ENCODE measurements around the gene GUCD1. TPM values are rescaled to one million over a fixed set of nuclear protein-coding genes. Genes with fewer than 3 reads are reported as not detected.

The GUCD1 gene
- total and polyA plus RNA-seq, 2 experiments from 2014 or later = 37.2 to 125 TPM

GRCh38 chr22:24567668-24568067 is 12.7 kb upstream of the GUCD1 start:
- Histone ChIP-seq H3K79me2 (ENCODE audit: insufficient read depth) (peaks cover 77% of the 10 kb centered on the region), H3K9ac (no peak overlapping the region), H3K36me3 (ENCODE audit: low read depth) (peaks cover 17% of the 10 kb centered on the region; the same call in 1 of the 2 replicates), H3K4me2 (ENCODE audit: unreplicated experiment) (no peak overlapping the region), H3K27me3 (replicated peaks; ENCODE audit: insufficient read depth) (no peaks in the 10 kb centered on the region), H3K27ac (no peak overlapping the region), H3F3A (ENCODE audit: insufficient read depth) (peaks cover under 1% of the 10 kb centered on the region; the same call in 1 of the 2 replicates), H3K9me3 (ENCODE audit: low read depth) (no peaks in the 10 kb centered on the region), H4K20me1 (ENCODE audit: insufficient read depth) (0 out of 2 replicates have a peak, but pooled peaks cover 9% of the 10 kb centered on the region), H3K9me2 (ENCODE audit: insufficient read depth) (no peaks in the 10 kb centered on the region), H3K4me3 (no peak overlapping the region), H2AFZ (no peak overlapping the region), H3K4me1 (ENCODE audit: insufficient read depth) (no peaks in the 10 kb centered on the region)
- in situ Hi-C loops (cut with MboI) = no loop called here
- 81 to 86% methylated on average over 10 of the region's 10 CpGs for WGBS, 2 experiments (ENCODE audit: low coverage in 1 of 2, low lambda C conversion rate in 2 of 2, missing lambda C conversion rate in 2 of 2)
- TF ChIP-seq EZH2 (IDR thresholded peaks at IDR 0.05; ENCODE audit: insufficient read depth, poor library complexity, severe bottlenecking) = no peak
- no peak for TF ChIP-seq EZH2phosphoT487 (IDR thresholded peaks at IDR 0.05; ENCODE audit: insufficient read depth, low read depth)
- no peak for DNase-seq

DNA sequence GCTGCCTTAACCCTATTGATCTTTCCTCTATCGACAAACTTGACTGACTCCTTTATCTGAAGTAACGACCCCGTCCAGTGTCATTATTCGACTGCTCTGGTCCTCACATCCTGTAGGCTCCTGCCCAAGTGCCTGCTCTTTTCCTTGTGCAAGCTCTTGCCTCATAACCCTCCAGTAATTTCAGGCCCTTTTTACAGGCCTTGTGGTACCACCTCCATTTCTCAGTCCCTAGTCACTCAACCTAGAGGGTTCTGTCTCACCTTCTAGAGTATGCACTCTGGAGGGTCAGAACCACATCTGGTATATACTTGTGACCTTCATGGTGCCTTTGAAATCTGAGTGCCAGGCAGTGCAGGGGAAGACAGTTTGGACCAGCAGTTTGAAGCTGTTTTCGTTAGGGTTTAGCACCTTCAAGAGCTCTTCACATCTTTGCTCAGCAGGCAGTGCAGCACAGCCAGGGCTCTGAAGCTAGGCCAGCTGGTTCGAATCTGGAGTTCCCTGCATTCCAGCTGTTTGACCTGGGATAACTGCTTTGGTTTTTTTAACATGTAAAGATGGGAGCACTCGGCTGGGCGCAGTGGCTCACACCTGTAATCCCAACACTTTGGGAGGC is 12.1 kb upstream of the GUCD1 start:
- H3K4me2 ChIP-seq (ENCODE audit: unreplicated experiment) = no peak overlapping the region
- H3K4me3 ChIP-seq = no peak overlapping the region
- H4K20me1 ChIP-seq (ENCODE audit: insufficient read depth) = 0 out of 2 replicates have a peak, but pooled peaks cover 9% of the 10 kb centered on the region
- H3K27me3 ChIP-seq (replicated peaks; ENCODE audit: insufficient read depth) = no peaks in the 10 kb centered on the region
- TF ChIP-seq EZH2phosphoT487 (IDR thresholded peaks at IDR 0.05; ENCODE audit: insufficient read depth, low read depth) (no peak), EZH2 (IDR thresholded peaks at IDR 0.05; ENCODE audit: insufficient read depth, poor library complexity, severe bottlenecking) (no peak)
- H3K79me2 ChIP-seq (ENCODE audit: insufficient read depth) = peaks cover 84% of the 10 kb centered on the region
- no peaks in the 10 kb centered on the region for H3K4me1 ChIP-seq (ENCODE audit: insufficient read depth)
- H3K9me3 ChIP-seq (ENCODE audit: low read depth) = no peaks in the 10 kb centered on the region
- H3F3A ChIP-seq (ENCODE audit: insufficient read depth) = peaks cover 4% of the 10 kb centered on the region; the same call in 1 of the 2 replicates
- H3K9ac ChIP-seq = no peak overlapping the region
- in situ Hi-C loops (cut with MboI) = no loop called here
- WGBS, 2 experiments (ENCODE audit: low coverage in 1 of 2, low lambda C conversion rate in 2 of 2, missing lambda C conversion rate in 2 of 2) = 66 to 69% methylated on average over 8 of the region's 8 CpGs
- no peak overlapping the region for H2AFZ ChIP-seq
- DNase-seq = peak; percentile 15
- no peak overlapping the region for H3K27ac ChIP-seq
- H3K9me2 ChIP-seq (ENCODE audit: insufficient read depth) = no peaks in the 10 kb centered on the region
- peaks cover 15% of the 10 kb centered on the region; the same call in 1 of the 2 replicates for H3K36me3 ChIP-seq (ENCODE audit: low read depth)

GRCh38 chr22:24565077-24565476 is 10.1 kb upstream of the GUCD1 start:
- peaks cover 4% of the 10 kb centered on the region; the same call in 1 of the 2 replicates for H3F3A ChIP-seq (ENCODE audit: insufficient read depth)
- H4K20me1 ChIP-seq (ENCODE audit: insufficient read depth) = 0 out of 2 replicates have a peak, but pooled peaks cover 9% of the 10 kb centered on the region
- in situ Hi-C loops (cut with MboI) = no loop called here
- H3K27me3 ChIP-seq (replicated peaks; ENCODE audit: insufficient read depth) = no peaks in the 10 kb centered on the region
- no peak overlapping the region for H3K4me2 ChIP-seq (ENCODE audit: unreplicated experiment)
- H3K27ac ChIP-seq = no peak overlapping the region
- no peaks in the 10 kb centered on the region for H3K4me1 ChIP-seq (ENCODE audit: insufficient read depth)
- H3K9me3 ChIP-seq (ENCODE audit: low read depth) = no peaks in the 10 kb centered on the region
- peaks cover 100% of the 10 kb centered on the region for H3K79me2 ChIP-seq (ENCODE audit: insufficient read depth)
- TF ChIP-seq EZH2phosphoT487 (IDR thresholded peaks at IDR 0.05; ENCODE audit: insufficient read depth, low read depth) = no peak
- TF ChIP-seq EZH2 (IDR thresholded peaks at IDR 0.05; ENCODE audit: insufficient read depth, poor library complexity, severe bottlenecking) = no peak
- no peak overlapping the region for H3K4me3 ChIP-seq
- H3K36me3 ChIP-seq (ENCODE audit: low read depth) = peaks cover 12% of the 10 kb centered on the region; the same call in 1 of the 2 replicates
- no peak overlapping the region for H3K9ac ChIP-seq
- DNase-seq = no peak
- WGBS, 2 experiments (ENCODE audit: low coverage in 1 of 2, low lambda C conversion rate in 2 of 2, missing lambda C conversion rate in 2 of 2) = 100% methylated on average over 2 of the region's 2 CpGs
- H2AFZ ChIP-seq = no peak overlapping the region
- no peaks in the 10 kb centered on the region for H3K9me2 ChIP-seq (ENCODE audit: insufficient read depth)

GRCh38 chr22:24564376-24565058 is 9.6 kb upstream of the GUCD1 start:
- peaks cover 4% of the 10 kb centered on the region; the same call in 1 of the 2 replicates for H3F3A ChIP-seq (ENCODE audit: insufficient read depth)
- peaks cover 6% of the 10 kb centered on the region; the same call in 1 of the 2 replicates for H3K36me3 ChIP-seq (ENCODE audit: low read depth)
- no peak for DNase-seq
- H3K9ac ChIP-seq = no peak overlapping the region
- 0 out of 2 replicates have a peak, but pooled peaks cover 9% of the 10 kb centered on the region for H4K20me1 ChIP-seq (ENCODE audit: insufficient read depth)
- no peak overlapping the region for H3K27ac ChIP-seq
- no peaks in the 10 kb centered on the region for H3K9me2 ChIP-seq (ENCODE audit: insufficient read depth)
- peaks cover 100% of the 10 kb centered on the region for H3K79me2 ChIP-seq (ENCODE audit: insufficient read depth)
- no peak overlapping the region for H2AFZ ChIP-seq
- in situ Hi-C loops (cut with MboI) = no loop called here
- 48 to 53% methylated on average over 2 of the region's 2 CpGs for WGBS, 2 experiments (ENCODE audit: low coverage in 1 of 2, low lambda C conversion rate in 2 of 2, missing lambda C conversion rate in 2 of 2)
- H3K4me2 ChIP-seq (ENCODE audit: unreplicated experiment) = no peak overlapping the region
- no peaks in the 10 kb centered on the region for H3K9me3 ChIP-seq (ENCODE audit: low read depth)
- TF ChIP-seq EZH2 (IDR thresholded peaks at IDR 0.05; ENCODE audit: insufficient read depth, poor library complexity, severe bottlenecking) (no peak), EZH2phosphoT487 (IDR thresholded peaks at IDR 0.05; ENCODE audit: insufficient read depth, low read depth) (no peak)
- H3K4me3 ChIP-seq = no peak overlapping the region
- H3K4me1 ChIP-seq (ENCODE audit: insufficient read depth) = no peaks in the 10 kb centered on the region
- no peaks in the 10 kb centered on the region for H3K27me3 ChIP-seq (replicated peaks; ENCODE audit: insufficient read depth)

Data from GM23248 (cell line).